Ramos (cell line): ENCODE measurements around the gene OTC.

ENCODE experiments used
- in situ Hi-C: fragments of 300-500 bp; cut with MboI; formaldehyde crosslinking; loops from one replicate; pipeline ENCODE4 v1.14.3; 2022; ENCODE audit warnings: low sequenced_read_pairs; ENCODE audit not compliant: unreplicated experiment

The OTC gene

GRCh38 chrX:38458071-38458470 is 105.7 kb downstream of the OTC start:
- in situ Hi-C loops: no loop called here

- in situ Hi-C loops: no loop called here
Observed at GRCh38 chrX:38462257-38462656, 109.9 kb downstream of the OTC start.

- in situ Hi-C loops: no loop called here
Observed at GRCh38 chrX:38465686-38466085, 113.3 kb downstream of the OTC start.

GRCh38 chrX:38468563-38469157 is 116.3 kb downstream of the OTC start:
- in situ Hi-C loops: no loop called here
